C1 segment of cervical spinal cord (tissue), 14 donors: ENCODE measurements around the gene G3BP2.
A peak's percentile ranks its signal among the peaks of the same experiment; 100 is the strongest.

Source experiments
- DNase-seq, 14 donors: peaks; one replicate each; lab custom pipeline; 2025; lab: John Stamatoyannopoulos, UW

The G3BP2 gene

GRCh38 chr4:75637827-75638226 is 35.4 kb downstream of the G3BP2 start:
- DNase-seq, result no peak

DNA sequence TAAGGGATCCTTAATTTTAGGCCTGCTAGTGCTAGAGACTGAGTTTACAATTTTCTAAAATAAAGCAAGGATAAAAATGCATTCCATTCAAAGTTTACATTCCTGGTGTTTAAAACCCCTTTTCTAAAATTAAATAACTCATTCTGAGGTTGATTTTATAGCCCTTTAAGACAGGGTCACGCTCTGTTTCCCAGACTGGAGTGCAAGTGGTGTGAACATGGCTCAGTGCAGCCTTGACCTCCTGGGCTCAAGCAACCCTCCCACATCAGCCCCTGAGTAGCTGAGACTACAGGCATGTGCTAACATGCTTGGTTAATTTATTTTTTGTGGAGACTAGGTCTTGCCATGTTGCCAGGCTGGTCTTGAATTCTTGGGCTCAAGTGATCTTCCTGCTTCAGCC is 36.0 kb downstream of the G3BP2 start:
- no peak for DNase-seq

DNA sequence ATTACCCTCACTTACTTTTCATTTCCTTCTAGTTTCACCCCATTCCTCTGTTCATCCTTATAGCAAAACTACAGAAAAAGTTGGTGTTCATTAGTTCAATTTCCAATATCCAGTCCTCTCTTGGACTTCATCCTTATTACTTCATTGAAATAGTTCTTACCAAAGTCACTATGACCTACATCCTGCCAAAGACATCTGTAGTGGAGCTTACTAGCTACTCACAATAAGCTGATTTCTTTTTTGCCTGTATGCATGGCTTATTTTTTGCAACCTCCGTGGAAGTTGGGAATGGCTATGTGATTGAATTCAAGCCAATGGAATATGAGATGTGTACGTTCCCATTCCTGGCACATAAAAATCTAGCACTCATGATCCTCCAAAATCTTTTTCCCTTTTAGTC is 38.3 kb downstream of the G3BP2 start:
- no peak for DNase-seq

- DNase-seq, result no peak
Observed at GRCh38 chr4:75634281-75634680, 38.9 kb downstream of the G3BP2 start.

DNA sequence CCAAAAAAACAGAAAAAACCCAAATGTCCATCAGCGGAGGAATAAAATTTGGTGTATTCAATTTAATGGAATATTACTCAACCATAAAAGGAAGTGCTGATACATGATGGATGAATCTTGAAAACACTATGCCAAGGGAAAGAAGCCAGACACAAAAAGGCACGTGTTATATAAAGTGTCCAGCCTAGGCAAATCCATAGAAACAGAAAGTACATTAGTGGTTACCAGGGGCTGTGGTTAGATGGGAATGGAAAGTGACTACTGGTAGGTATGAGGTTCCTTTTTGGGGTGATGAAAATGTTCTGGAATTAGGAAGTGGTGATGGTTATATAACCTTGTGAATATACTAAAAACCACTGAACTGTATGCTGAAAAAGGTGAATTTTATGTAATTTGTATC is 39.4 kb downstream of the G3BP2 start:
- DNase-seq, result no peak

GRCh38 chr4:75630937-75631329 is 42.3 kb downstream of the G3BP2 start:
- peak in 6 of 14 donors; percentile 23 to 72 (median 44) for DNase-seq

DNA sequence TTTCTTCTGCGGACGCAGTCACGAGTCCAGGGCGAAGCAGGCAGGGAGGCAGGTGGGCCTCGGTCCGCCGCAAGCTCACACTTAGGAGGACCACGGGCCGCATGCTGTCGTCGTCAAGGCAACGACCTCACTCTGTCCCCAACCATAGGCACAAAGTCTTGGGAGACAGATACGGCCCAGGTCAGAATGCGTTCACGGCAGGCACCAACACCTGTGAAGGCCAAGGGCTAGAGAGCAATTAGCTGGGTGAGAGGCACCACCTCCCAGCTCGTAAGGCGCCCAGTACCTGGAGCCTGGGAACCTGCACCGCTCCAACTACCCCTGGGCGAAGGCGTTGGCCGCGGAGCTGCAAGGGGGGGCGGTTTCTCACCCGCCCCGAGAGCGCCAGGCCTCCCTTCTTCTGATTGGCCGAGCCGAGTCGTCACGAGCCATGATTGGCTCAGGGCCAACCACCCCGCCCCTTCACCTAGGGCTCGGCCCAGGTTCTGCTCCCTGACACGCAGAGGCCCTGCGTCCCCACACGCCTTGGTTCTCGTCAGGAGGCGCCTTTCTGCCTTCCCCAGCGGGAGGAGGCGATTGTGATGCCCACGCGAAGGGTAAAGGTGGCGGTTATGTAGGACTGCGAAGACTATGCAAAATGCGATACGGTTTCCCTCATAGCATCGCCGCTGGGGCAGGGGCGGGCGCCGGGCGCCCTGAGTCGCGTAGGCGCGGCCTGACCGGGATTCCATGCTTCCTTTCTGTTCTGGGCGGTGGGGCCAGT is 42.9 kb downstream of the G3BP2 start, which contains the start of gene CDKL2:
Gene CDKL2, minus strand, starts transcription at position 355 of the 763 bp plus-strand sequence. CDS start 4,540 bp downstream, outside the sequence.
- peak; percentile 32 to 92 (median 70) for DNase-seq

- DNase-seq, result no peak
Observed at GRCh38 chr4:75629239-75629638, 44.0 kb downstream of the G3BP2 start.

DNA sequence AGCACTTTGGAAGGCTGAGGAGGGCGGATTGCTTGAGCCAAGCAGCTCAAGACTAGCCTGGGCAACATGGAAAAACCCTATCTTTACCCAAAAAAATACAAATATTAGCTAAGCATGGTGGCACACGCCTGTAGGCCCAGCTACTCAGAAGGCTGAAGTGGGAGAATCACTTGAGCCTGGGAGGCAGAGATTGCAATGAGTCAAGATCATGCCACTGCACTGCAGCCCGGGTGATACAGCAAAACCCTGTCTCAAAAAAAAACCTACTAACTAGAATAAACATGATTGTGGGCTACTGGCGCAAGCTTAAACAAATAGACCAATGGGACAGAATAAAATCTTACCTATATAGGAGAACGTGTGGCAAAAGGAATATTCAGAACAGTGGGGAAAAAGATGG is 50.2 kb downstream of the G3BP2 start:
- DNase-seq, result no peak

DNA sequence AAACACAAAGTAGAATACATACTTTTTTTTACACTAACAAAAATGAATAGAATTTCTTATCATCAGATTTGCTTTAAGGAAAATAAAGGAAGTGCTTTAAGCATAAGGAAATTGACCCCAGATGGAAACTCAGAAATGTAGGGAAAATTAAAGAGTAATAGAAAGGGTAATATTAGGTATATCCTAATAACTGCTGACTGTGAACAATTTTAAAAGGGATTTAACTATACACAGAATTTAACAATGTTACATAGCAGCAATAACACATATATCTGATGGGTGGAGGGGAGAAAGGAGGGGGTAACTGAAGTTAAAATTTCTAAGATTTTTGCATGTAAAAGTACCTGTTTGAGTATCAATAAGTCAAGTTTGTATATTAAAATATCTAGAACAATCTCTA is 51.5 kb downstream of the G3BP2 start:
- no peak for DNase-seq

DNA sequence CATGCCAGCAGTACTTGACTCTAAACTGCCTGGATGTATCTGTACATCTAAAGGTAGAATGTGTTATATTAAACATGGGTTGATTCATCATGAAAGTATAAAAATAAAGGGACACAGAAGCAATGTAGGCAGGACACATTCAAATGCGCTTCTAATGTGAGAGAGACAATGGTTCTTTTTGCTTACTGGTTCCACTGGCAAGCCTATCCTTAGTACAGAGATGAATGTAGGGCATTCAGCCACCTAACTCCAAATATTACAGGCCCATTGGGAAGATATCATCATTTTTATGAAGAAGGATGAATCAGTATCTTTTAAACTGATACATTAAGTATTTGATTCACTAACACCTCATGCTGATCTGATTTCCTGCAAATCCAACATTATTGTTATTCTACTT is 60.9 kb downstream of the G3BP2 start:
- DNase-seq, result no peak

DNA sequence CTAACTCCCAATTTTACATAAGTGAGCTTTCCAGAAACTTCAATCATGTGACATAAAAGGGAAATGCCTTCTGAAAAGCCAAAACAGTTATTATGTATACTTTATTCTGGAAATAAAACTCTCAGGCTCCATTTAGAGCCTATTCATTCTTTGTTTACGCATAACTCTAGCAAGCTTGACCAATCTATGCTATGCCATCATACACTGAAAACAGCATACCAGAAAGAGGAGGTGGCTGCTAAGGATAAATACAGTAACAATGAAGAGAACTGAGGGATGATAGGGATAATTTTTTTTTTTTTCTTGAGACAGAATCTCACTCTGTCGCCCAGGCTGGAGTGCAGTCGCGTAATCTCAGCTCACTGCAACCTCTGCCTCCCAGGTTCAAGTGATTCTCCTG is 67.3 kb downstream of the G3BP2 start:
- DNase-seq, result no peak

- DNase-seq, result no peak
Observed at GRCh38 chr4:75599647-75600046, 73.6 kb downstream of the G3BP2 start.

GRCh38 chr4:75598390-75598789 is 74.8 kb downstream of the G3BP2 start:
- DNase-seq, result no peak

- no peak for DNase-seq
Observed at GRCh38 chr4:75596061-75596460, 77.2 kb downstream of the G3BP2 start.

DNA sequence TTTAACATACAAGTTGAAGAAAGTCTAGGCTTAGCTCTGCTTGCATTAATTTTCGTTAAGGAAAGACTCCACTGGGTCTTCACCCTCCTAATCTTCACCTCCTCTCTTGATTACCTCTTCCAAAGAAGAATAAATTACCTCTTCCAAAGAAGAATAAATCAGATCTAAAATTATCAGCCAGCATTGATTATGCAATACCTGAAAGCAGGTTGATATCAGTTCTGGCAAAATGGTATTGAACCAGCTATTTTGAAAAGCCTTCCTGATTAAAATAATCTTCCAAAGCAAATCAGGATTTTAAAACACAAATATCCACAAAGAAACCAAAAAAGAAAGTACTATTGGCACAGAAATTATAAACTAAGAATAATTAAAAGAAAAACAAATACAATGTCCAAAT is 79.8 kb downstream of the G3BP2 start:
- DNase-seq, result no peak
